Measurements from ENCODE around the gene PLCH1.
A peak's percentile ranks its signal among the peaks of the same experiment; 100 is the strongest.
"Not testable (repeated sequence)": the region's sequence is repeated elsewhere in the genome, so short reads cannot be mapped to it uniquely, and the experiment has no call there.

Gene PLCH1

GRCh38 chr3:155411500-155412223 is 333.2 kb downstream of the PLCH1 start:
- no peak for DNase-seq

GRCh38 chr3:155409336-155409735 is 335.5 kb downstream of the PLCH1 start:
- no peak for DNase-seq

GRCh38 chr3:155407971-155408370 is 336.9 kb downstream of the PLCH1 start:
- DNase-seq = no peak

- no peak for DNase-seq
Measured at GRCh38 chr3:155407331-155407730, 337.5 kb downstream of the PLCH1 start.

- no peak for DNase-seq
Measured at GRCh38 chr3:155404486-155404885, 340.4 kb downstream of the PLCH1 start.

- no peak for DNase-seq
Measured at GRCh38 chr3:155402656-155403055, 342.2 kb downstream of the PLCH1 start.

- no peak for DNase-seq
Measured at GRCh38 chr3:155398046-155398445, 346.8 kb downstream of the PLCH1 start.

GRCh38 chr3:155394896-155395295 is 350.0 kb downstream of the PLCH1 start:
- not testable (repeated sequence) for DNase-seq

GRCh38 chr3:155394240-155394639 is 350.6 kb downstream of the PLCH1 start:
- no peak for DNase-seq

GRCh38 chr3:155393316-155393715 is 351.6 kb downstream of the PLCH1 start:
- DNase-seq = no peak

- no peak for DNase-seq
Measured at GRCh38 chr3:155392138-155392537, 352.7 kb downstream of the PLCH1 start.

- DNase-seq = no peak
Measured at GRCh38 chr3:155391551-155391958, 353.3 kb downstream of the PLCH1 start.

- no peak for DNase-seq
Measured at GRCh38 chr3:155391104-155391503, 353.8 kb downstream of the PLCH1 start.

GRCh38 chr3:155390351-155390750 is 354.5 kb downstream of the PLCH1 start:
- no peak for DNase-seq

GRCh38 chr3:155388417-155388816 is 356.5 kb downstream of the PLCH1 start:
- DNase-seq = no peak

- DNase-seq = no peak
Measured at GRCh38 chr3:155387571-155387970, 357.3 kb downstream of the PLCH1 start.

GRCh38 chr3:155386919-155387318 is 358.0 kb downstream of the PLCH1 start:
- no peak for DNase-seq

GRCh38 chr3:155385896-155386625 is 358.8 kb downstream of the PLCH1 start:
- no peak for DNase-seq

- peak; percentile 32 for DNase-seq
Measured at GRCh38 chr3:155382396-155383042, 362.4 kb downstream of the PLCH1 start.

GRCh38 chr3:155377847-155378246 is 367.0 kb downstream of the PLCH1 start:
- no peak for DNase-seq

GRCh38 chr3:155377071-155377470 is 367.8 kb downstream of the PLCH1 start:
- no peak for DNase-seq

GRCh38 chr3:155372281-155372680 is 372.6 kb downstream of the PLCH1 start:
- DNase-seq = no peak

- DNase-seq = no peak
Measured at GRCh38 chr3:155370764-155371503, 373.9 kb downstream of the PLCH1 start.

Measured in NCI-H226 (cell line).